NCI-H82 (cell line): Measurements from ENCODE around the gene RNF41.
"Not testable (repeated sequence)": the region's sequence is repeated elsewhere in the genome, so short reads cannot be mapped to it uniquely, and the experiment has no call there.

Source experiments
- DNase-seq: peaks from one replicate; lab custom pipeline; 2025; lab: John Stamatoyannopoulos, UW

Gene RNF41

GRCh38 chr12:56165369-56165768, 56.4 kb downstream of the RNF41 start:
- no peak for DNase-seq

- no peak for DNase-seq
Observed at GRCh38 chr12:56164345-56164729, 57.4 kb downstream of the RNF41 start.

- DNase-seq = no peak
Observed at GRCh38 chr12:56163533-56164344, 58.0 kb downstream of the RNF41 start.

- peak; percentile 47 for DNase-seq
Observed at GRCh38 chr12:56162468-56163290, 59.0 kb downstream of the RNF41 start.

GRCh38 chr12:56161690-56162351, 59.9 kb downstream of the RNF41 start:
- no peak for DNase-seq

GRCh38 chr12:56160894-56161689, 60.6 kb downstream of the RNF41 start:
- no peak for DNase-seq

- DNase-seq = no peak
Observed at GRCh38 chr12:56160193-56160763, 61.4 kb downstream of the RNF41 start.

GRCh38 chr12:56159482-56160192, 62.1 kb downstream of the RNF41 start:
- no peak for DNase-seq

- DNase-seq = peak; percentile 59
Observed at GRCh38 chr12:56158926-56159461, 62.7 kb downstream of the RNF41 start.

GRCh38 chr12:56158029-56158925, 63.4 kb downstream of the RNF41 start, which contains the start of gene MYL6:
Gene MYL6 (plus strand): TSS chr12:56158359. CDS start chr12:56158402, 43 bp downstream.
- peak; percentile 100 for DNase-seq

GRCh38 chr12:56157201-56158028, 64.3 kb downstream of the RNF41 start:
- DNase-seq = peak; percentile 87

- DNase-seq = not testable (repeated sequence)
Observed at GRCh38 chr12:56156464-56157200, 65.1 kb downstream of the RNF41 start.

- DNase-seq = no peak
Observed at GRCh38 chr12:56155256-56155845, 66.4 kb downstream of the RNF41 start.

- DNase-seq = no peak
Observed at GRCh38 chr12:56154818-56155217, 66.9 kb downstream of the RNF41 start.

GRCh38 chr12:56154246-56154771, 67.4 kb downstream of the RNF41 start:
- peak; percentile 90 for DNase-seq

GRCh38 chr12:56153678-56154065, 68.0 kb downstream of the RNF41 start:
- no peak for DNase-seq
